ENCODE results near the gene TPBGL. TPM values are rescaled to one million over a fixed set of nuclear protein-coding genes. Genes with fewer than 3 reads are reported as not detected.
A peak's percentile ranks its signal among the peaks of the same experiment; 100 is the strongest.

The TPBGL gene
- polyA plus RNA-seq, 4 donors = 0.14 to 0.25 (median 0.19) TPM

- no peak for DNase-seq (ENCODE audit: low read depth in 4 of 4, low spot score in 3 of 4)
Observed at GRCh38 chr11:75208446-75208845, 32.1 kb upstream of the TPBGL start.

- DNase-seq (ENCODE audit: low read depth in 4 of 4, low spot score in 3 of 4) = no peak
Observed at GRCh38 chr11:75212411-75212810, 28.2 kb upstream of the TPBGL start.

GRCh38 chr11:75214411-75214821 is 26.2 kb upstream of the TPBGL start:
- peak; percentile 77 to 83 (median 80) for DNase-seq (ENCODE audit: low read depth in 4 of 4, low spot score in 3 of 4)

GRCh38 chr11:75214843-75215242 is 25.7 kb upstream of the TPBGL start:
- no peak for DNase-seq (ENCODE audit: low read depth in 4 of 4, low spot score in 3 of 4)

- DNase-seq (ENCODE audit: low read depth in 4 of 4, low spot score in 3 of 4) = no peak
Observed at GRCh38 chr11:75219869-75220268, 20.7 kb upstream of the TPBGL start.

GRCh38 chr11:75223954-75224643 is 16.5 kb upstream of the TPBGL start:
- no peak for DNase-seq (ENCODE audit: low read depth in 4 of 4, low spot score in 3 of 4)

GRCh38 chr11:75225794-75226193 is 14.8 kb upstream of the TPBGL start:
- no peak for DNase-seq (ENCODE audit: low read depth in 4 of 4, low spot score in 3 of 4)

GRCh38 chr11:75229466-75229865 is 11.1 kb upstream of the TPBGL start:
- DNase-seq (ENCODE audit: low read depth in 4 of 4, low spot score in 3 of 4) = no peak

- DNase-seq (ENCODE audit: low read depth in 4 of 4, low spot score in 3 of 4) = no peak
Observed at GRCh38 chr11:75230621-75231020, 10.0 kb upstream of the TPBGL start.

GRCh38 chr11:75233754-75234172 is 6.8 kb upstream of the TPBGL start:
- DNase-seq (ENCODE audit: low read depth in 4 of 4, low spot score in 3 of 4) = peak in 3 of 4 donors; percentile 60 to 74 (median 70)

- DNase-seq (ENCODE audit: low read depth in 4 of 4, low spot score in 3 of 4) = no peak
Observed at GRCh38 chr11:75236062-75236461, 4.5 kb upstream of the TPBGL start.

- DNase-seq (ENCODE audit: low read depth in 4 of 4, low spot score in 3 of 4) = no peak
Observed at GRCh38 chr11:75237050-75237449, 3.5 kb upstream of the TPBGL start.

GRCh38 chr11:75238595-75239440 is 1.8 kb upstream of the TPBGL start:
- no peak for DNase-seq (ENCODE audit: low read depth in 4 of 4, low spot score in 3 of 4)

- no peak for DNase-seq (ENCODE audit: low read depth in 4 of 4, low spot score in 3 of 4)
Observed at GRCh38 chr11:75239531-75240290, 863 bp upstream of the TPBGL start.

- DNase-seq (ENCODE audit: low read depth in 4 of 4, low spot score in 3 of 4) = peak; percentile 77 to 89 (median 80)
Observed at GRCh38 chr11:75241036-75241905, 697 bp downstream of the TPBGL start.

- DNase-seq (ENCODE audit: low read depth in 4 of 4, low spot score in 3 of 4) = no peak
Observed at GRCh38 chr11:75241906-75242644, 1.5 kb downstream of the TPBGL start.

GRCh38 chr11:75242722-75243600 is 2.4 kb downstream of the TPBGL start:
- no peak for DNase-seq (ENCODE audit: low read depth in 4 of 4, low spot score in 3 of 4)

- DNase-seq (ENCODE audit: low read depth in 4 of 4, low spot score in 3 of 4) = no peak
Observed at GRCh38 chr11:75244052-75244814, 3.7 kb downstream of the TPBGL start.
